CD4-positive, alpha-beta T cell treated with Interferon gamma for 1 hour (primary cell): ENCODE measurements around the gene NAV2.

ENCODE experiments used
- DNase-seq: peaks from one replicate; pipeline ENCODE4 v3.0.0-alpha.2; 2020

Gene NAV2

DNA sequence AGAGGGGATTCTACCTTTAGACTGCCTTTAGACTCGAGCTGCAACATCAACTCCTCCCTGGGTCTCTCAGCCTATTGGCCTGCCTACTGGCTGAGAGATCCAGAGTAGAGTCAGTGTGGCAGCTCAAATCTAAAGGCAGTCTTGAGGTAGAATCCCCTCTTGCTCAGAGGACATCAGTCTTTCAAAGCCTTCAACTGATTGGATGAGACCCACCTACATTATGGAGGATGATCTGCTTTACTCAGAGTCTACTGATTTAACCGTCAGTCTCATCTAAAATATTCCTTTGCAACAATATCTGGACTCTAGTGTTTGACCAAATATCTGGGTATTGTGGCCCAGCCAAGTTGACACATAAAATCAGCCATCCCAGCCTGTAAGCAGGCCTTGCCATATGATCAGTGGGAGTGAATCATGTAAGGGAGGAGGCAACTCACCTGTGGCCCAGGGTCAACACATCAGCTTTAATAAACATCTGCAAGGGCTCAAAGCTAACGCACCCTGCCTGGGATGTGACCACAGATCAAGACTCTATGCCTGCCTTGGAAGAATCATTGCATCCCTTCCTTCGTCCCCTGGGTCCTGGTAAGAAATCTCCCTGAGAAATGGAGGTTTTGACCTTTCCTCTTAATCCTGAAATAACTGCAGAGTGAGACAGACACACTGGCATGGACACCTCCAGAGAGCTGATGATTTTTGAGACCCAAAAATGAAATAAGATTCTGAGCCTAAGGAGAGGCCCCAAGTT is 249.6 kb downstream of the NAV2 start:
- no peak for DNase-seq

- DNase-seq, result no peak
These were observed 250.2 kb downstream of the NAV2 start for GRCh38 chr11:19962801-19963175.

DNA sequence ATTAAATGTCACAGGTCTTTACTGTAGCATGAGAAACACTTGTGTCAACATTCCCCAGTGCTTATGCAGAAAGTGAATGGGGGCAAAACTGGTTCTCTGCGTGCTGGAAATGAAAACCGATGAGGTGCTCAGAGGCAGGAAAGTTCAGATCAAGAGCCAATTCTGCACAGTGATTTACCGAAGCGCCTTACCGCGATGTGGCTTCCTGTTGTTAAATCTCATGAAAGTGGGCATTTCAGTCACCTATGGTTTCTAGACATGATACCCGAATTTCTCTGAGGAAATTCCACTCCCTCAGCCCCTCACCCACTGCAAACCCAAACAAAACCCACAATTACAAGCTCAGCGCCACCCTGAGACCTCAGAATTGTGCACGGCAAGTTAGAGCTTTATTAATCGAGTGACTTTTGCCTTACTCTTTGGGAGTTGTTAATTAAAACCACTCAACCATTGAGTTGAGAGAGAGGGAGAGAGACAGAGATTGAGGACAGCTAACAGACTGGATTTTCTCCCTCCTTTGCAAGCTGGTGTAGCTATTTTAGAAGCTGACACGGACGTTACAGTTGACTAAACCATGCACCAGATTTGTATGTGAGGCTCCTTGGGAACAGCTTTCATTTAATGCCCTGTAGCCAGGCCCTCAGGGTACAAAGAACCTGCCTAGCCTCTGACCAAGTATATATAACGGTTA is 251.2 kb downstream of the NAV2 start:
- DNase-seq, result no peak

GRCh38 chr11:19966441-19966840 is 253.8 kb downstream of the NAV2 start:
- DNase-seq, result no peak

DNA sequence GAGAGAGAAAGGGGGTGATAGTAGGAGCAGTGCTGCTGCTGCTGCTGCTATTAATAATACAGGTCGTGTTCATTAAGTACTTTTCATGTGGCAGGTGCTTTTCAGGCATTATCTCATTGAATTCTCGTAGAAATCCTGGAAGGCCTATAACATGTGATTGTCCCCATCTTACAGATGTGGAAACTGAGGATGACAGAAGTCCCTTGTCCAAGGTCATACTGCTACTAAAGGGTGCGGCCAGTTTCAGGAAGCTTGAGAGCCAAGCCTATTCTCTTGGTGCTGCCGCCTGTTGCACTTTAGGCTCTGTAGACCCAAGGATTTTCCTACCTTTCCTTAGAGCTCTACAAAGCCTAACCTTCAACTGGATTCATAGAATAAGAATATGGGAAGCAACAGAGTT is 254.3 kb downstream of the NAV2 start:
- no peak for DNase-seq

- no peak for DNase-seq
These were observed 255.2 kb downstream of the NAV2 start for GRCh38 chr11:19967787-19968186.

- no peak for DNase-seq
These were observed 256.2 kb downstream of the NAV2 start for GRCh38 chr11:19968860-19969259.

GRCh38 chr11:19970944-19971343 is 258.3 kb downstream of the NAV2 start:
- no peak for DNase-seq

GRCh38 chr11:19972091-19972490 is 259.5 kb downstream of the NAV2 start:
- no peak for DNase-seq

DNA sequence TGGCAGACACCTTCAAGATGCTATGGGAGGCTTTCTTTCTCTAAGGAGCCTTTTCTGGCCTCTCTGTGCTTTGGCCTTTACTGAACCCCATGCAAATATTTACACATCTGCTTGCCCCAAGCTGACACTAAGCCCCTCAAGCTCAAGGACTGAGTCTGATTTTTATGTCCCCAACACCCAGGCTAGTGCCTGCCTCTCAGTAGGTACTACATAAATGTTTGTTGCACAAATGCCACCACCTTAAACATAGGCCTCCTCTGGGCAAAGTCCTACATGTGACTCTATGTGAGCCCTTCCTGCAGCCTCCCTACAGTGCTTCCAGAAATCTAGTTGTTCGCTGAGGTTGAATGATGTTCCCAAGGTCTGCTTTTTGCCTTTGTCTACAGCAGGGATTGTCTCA is 260.0 kb downstream of the NAV2 start:
- DNase-seq, result no peak

- DNase-seq, result no peak
These were observed 260.5 kb downstream of the NAV2 start for GRCh38 chr11:19973136-19973635.

- DNase-seq, result no peak
These were observed 262.2 kb downstream of the NAV2 start for GRCh38 chr11:19974886-19975285.

DNA sequence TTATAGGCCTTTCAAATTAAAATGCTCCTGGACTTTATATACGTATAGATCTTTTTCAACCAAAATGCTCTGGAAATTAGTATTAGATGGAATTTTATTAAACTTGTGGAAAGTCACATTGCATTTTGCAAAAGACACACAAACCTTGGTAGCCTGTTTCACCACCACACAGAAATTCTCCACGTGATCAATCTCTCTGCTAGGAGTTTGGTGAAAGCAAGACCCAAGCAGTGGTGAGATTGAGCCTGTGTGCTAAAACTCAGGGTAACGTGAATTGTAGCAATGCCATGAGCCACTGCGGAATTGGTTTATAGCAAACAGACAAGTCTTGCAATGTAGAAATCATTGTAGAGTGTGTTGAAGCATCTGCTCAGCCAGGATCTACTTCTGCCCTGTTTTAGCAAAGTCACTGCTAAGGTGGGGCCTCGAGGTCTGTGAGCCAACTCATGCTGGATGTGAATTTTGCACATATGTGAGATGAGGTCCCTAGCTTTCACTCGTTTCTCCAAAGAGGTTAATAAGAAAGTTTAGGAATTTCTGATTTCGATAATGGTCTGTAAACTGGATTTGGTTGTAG is 262.9 kb downstream of the NAV2 start:
- DNase-seq, result no peak

- DNase-seq, result no peak
These were observed 263.8 kb downstream of the NAV2 start for GRCh38 chr11:19976281-19976941.

DNA sequence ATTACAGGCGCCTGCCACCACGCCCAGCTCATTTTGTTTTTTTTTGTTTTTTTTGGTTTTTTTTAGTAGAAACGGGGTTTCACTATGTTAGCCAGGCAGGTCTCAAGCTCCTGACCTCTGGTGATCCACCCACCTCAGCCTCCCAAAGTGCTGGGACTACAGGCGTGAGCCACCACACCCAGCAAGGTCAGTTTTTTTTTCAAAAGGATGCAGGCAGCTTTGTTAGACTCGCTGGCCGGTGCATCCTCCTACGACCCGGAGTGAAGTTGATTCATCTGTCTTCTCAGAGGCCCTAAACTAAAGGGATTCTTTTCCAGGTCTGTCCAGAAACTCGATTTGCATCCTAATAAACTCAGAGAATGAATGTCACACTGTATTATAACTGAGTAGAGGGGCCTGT is 265.3 kb downstream of the NAV2 start:
- no peak for DNase-seq

- DNase-seq, result no peak
These were observed 266.3 kb downstream of the NAV2 start for GRCh38 chr11:19978668-19979518.

DNA sequence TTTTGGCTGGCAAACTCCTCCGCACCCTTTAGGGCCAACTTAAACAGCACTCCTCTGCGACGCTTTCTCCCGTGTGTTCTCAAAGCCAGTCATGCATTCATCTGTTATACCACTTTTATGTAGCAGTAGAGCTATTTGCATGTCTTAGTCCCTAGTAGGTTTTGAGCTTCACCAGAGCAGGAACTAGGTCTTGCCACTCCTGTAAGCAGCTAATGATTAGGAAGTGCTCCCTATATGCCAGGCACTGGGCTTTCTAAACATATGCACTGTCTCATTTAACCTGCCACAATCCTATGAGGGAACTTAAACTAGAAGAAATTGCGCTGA is 266.8 kb downstream of the NAV2 start:
- DNase-seq, result no peak

GRCh38 chr11:19980388-19980787 is 267.8 kb downstream of the NAV2 start:
- no peak for DNase-seq

DNA sequence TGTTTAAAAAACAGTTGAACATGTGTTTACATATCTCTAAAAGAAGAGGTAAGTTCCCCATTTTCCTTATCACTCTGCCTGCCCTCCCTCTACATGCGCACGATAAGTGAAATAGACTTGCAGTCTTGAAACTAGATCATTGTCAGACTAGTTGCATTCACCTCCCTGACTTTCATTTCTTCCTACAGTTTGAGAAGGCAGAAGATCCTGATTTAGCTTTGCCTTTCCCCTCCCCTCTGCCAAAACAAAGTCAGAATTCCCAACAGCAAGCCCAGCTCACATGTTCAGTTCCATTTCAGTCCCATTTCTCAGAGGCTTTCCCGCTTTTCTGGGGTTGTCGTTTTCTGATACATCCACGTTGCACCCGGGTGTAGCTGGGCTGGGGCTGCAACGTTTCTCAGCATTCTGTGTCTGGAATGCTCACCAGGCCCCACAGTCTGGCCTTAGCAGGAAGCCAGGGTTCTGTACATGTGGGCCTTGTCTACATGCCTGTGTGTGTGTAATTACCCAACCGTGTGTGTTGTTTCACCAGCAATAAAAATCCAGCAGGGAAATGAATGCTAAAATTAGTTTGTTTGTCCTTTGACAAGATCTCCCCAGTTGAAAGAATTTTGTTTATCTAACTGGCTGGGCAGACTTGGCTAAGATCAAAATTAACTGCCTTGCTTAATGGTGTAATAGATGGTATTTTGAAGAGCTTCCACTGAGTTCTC is 268.5 kb downstream of the NAV2 start:
- DNase-seq, result no peak

DNA sequence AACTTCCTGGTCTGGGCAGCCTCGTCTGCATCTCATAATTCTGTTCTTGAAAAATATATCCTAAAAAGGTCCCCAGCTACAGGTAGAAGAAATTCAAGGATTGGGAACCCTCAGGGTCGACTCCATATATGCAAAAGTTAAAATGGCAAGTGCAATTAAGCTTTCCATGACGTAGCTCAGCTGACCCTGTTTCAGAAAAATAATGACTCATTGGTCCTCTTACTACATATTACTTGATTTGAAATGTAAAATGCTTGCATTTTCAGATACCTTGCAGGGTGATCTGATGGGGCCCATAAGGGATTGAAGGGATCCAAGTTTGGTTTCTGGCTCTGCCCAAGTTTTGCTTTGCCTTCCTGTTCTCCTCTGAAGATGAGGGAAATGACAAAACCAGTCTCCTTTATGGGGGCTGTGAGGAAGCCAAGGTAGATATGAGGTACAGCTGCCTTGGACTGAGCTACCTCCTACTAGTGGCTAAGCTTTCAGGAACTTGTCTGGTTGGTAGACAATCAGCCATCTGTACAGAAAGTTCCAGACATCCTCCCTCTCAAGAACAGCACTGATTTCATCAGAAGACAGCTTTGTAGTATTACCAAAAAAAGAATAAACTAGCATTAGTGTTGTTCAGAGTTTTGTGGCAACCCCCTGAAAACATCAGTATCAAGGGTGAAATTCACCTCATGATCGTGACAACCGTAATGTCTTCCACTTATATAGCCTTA is 270.3 kb downstream of the NAV2 start:
- DNase-seq, result no peak

GRCh38 chr11:19984048-19984742 is 271.6 kb downstream of the NAV2 start:
- DNase-seq, result no peak
